Stimulated activated naive CD8-positive, alpha-beta T cell treated with anti-CD3 and anti-CD28 coated beads, Interleukin-15, Interleukin-2, amounts not matched to agents 100 ng/mL and 50 ng/mL, for 24 hours (primary cell): ENCODE results near the gene SLC2A11.
"Not testable (repeated sequence)": the region's sequence is repeated elsewhere in the genome, so short reads cannot be mapped to it uniquely, and the experiment has no call there.

ENCODE experiments used
- H3K27ac Mint-ChIP-seq: one replicate; pipeline ENCODE4 v1.8.0; 2021; ENCODE audit warnings: mild to moderate bottlenecking, mixed read lengths
- H3K27me3 Mint-ChIP-seq: one replicate; pipeline ENCODE4 v1.8.0; 2021; ENCODE audit warnings: mixed read lengths
- H3K36me3 Mint-ChIP-seq: one replicate; pipeline ENCODE4 v1.8.0; 2021; ENCODE audit warnings: low read depth, mixed read lengths
- H3K4me1 Mint-ChIP-seq: one replicate; pipeline ENCODE4 v1.8.0; 2021; ENCODE audit warnings: low read depth, mixed read lengths
- H3K4me3 Mint-ChIP-seq: one replicate; pipeline ENCODE4 v1.8.0; 2021; ENCODE audit warnings: mild to moderate bottlenecking, mixed read lengths
- H3K9me3 Mint-ChIP-seq: one replicate; pipeline ENCODE4 v1.8.0; 2021; ENCODE audit warnings: mixed read lengths

SLC2A11 gene

GRCh38 chr22:23849009-23850006 lies 8.4 kb upstream of the SLC2A11 start:
- H3K27me3 Mint-ChIP-seq, result no peaks in the 10 kb centered on the region
- no peaks in the 10 kb centered on the region for H3K36me3 Mint-ChIP-seq
- H3K27ac Mint-ChIP-seq, result no peak overlapping the region
- H3K4me1 Mint-ChIP-seq, result peaks cover 15% of the 10 kb centered on the region
- no peaks in the 10 kb centered on the region for H3K9me3 Mint-ChIP-seq
- no peak overlapping the region for H3K4me3 Mint-ChIP-seq

GRCh38 chr22:23850136-23850611 lies 7.5 kb upstream of the SLC2A11 start:
- Mint-ChIP-seq H3K27me3 (no peaks in the 10 kb centered on the region), H3K36me3 (no peaks in the 10 kb centered on the region), H3K27ac (no peak overlapping the region), H3K4me1 (peaks cover 11% of the 10 kb centered on the region), H3K9me3 (no peaks in the 10 kb centered on the region), H3K4me3 (peak overlapping the region; percentile 35)

- peak overlapping the region; percentile 85 for H3K27ac Mint-ChIP-seq
These were observed 712 bp upstream of the SLC2A11 start for GRCh38 chr22:23856721-23857605.

GRCh38 chr22:23858484-23858815 lies 775 bp downstream of the SLC2A11 start:
- H3K36me3 Mint-ChIP-seq, result no peaks in the 10 kb centered on the region
- peak overlapping the region; percentile 89 for H3K4me3 Mint-ChIP-seq
- no peaks in the 10 kb centered on the region for H3K27me3 Mint-ChIP-seq
- H3K4me1 Mint-ChIP-seq, result peaks cover 22% of the 10 kb centered on the region
- H3K9me3 Mint-ChIP-seq, result no peaks in the 10 kb centered on the region
- H3K27ac Mint-ChIP-seq, result peak overlapping the region; percentile 85

More at GRCh38 chr22:23856721-23857605, 712 bp upstream of the SLC2A11 start:
- H3K27me3 Mint-ChIP-seq, result no peaks in the 10 kb centered on the region
- H3K4me1 Mint-ChIP-seq, result peaks cover 19% of the 10 kb centered on the region
- peak overlapping the region; percentile 89 for H3K4me3 Mint-ChIP-seq
- no peaks in the 10 kb centered on the region for H3K36me3 Mint-ChIP-seq
- no peaks in the 10 kb centered on the region for H3K9me3 Mint-ChIP-seq

GRCh38 chr22:23859201-23859600 lies 1.5 kb downstream of the SLC2A11 start:
- Mint-ChIP-seq H3K27me3 (no peaks in the 10 kb centered on the region), H3K9me3 (no peaks in the 10 kb centered on the region), H3K4me3 (peak overlapping the region; percentile 89), H3K36me3 (no peaks in the 10 kb centered on the region), H3K27ac (no peak overlapping the region), H3K4me1 (peaks cover 22% of the 10 kb centered on the region)

- H3K9me3 Mint-ChIP-seq, H3K36me3 Mint-ChIP-seq, H3K27me3 Mint-ChIP-seq, H3K27ac Mint-ChIP-seq, H3K4me3 Mint-ChIP-seq: not testable (repeated sequence)
- H3K4me1 Mint-ChIP-seq, result peaks cover 22% of the 10 kb centered on the region
These were observed 2.5 kb downstream of the SLC2A11 start for GRCh38 chr22:23860187-23860586.

- no peaks in the 10 kb centered on the region for H3K27me3 Mint-ChIP-seq
These were observed 4.4 kb downstream of the SLC2A11 start for GRCh38 chr22:23862103-23862502.

GRCh38 chr22:23864499-23865154 lies 7.0 kb downstream of the SLC2A11 start:
- H3K4me1 Mint-ChIP-seq, H3K9me3 Mint-ChIP-seq, H3K27me3 Mint-ChIP-seq, H3K36me3 Mint-ChIP-seq, H3K4me3 Mint-ChIP-seq, H3K27ac Mint-ChIP-seq: not testable (repeated sequence)

More at GRCh38 chr22:23862103-23862502, 4.4 kb downstream of the SLC2A11 start:
- Mint-ChIP-seq H3K27ac (no peak overlapping the region), H3K4me3 (no peak overlapping the region), H3K4me1 (peaks cover 13% of the 10 kb centered on the region), H3K9me3 (no peaks in the 10 kb centered on the region), H3K36me3 (no peaks in the 10 kb centered on the region)

- Mint-ChIP-seq H3K36me3 (no peaks in the 10 kb centered on the region), H3K9me3 (no peaks in the 10 kb centered on the region), H3K27me3 (no peaks in the 10 kb centered on the region), H3K27ac (no peak overlapping the region), H3K4me3 (no peak overlapping the region), H3K4me1 (no peaks in the 10 kb centered on the region)
These were observed 10.9 kb downstream of the SLC2A11 start for GRCh38 chr22:23868580-23868979.

- Mint-ChIP-seq H3K27ac (no peak overlapping the region), H3K4me3 (no peak overlapping the region), H3K27me3 (no peaks in the 10 kb centered on the region), H3K4me1 (no peaks in the 10 kb centered on the region), H3K36me3 (no peaks in the 10 kb centered on the region), H3K9me3 (no peaks in the 10 kb centered on the region)
These were observed 17.2 kb downstream of the SLC2A11 start for GRCh38 chr22:23874871-23875270.

- no peaks in the 10 kb centered on the region for H3K27me3 Mint-ChIP-seq
- no peaks in the 10 kb centered on the region for H3K9me3 Mint-ChIP-seq
- H3K36me3 Mint-ChIP-seq, result no peaks in the 10 kb centered on the region
- H3K4me1 Mint-ChIP-seq, result no peaks in the 10 kb centered on the region
- no peak overlapping the region for H3K27ac Mint-ChIP-seq
- no peak overlapping the region for H3K4me3 Mint-ChIP-seq
These were observed 18.1 kb downstream of the SLC2A11 start for GRCh38 chr22:23875801-23876200.

GRCh38 chr22:23877566-23877965 lies 19.9 kb downstream of the SLC2A11 start:
- Mint-ChIP-seq H3K9me3 (no peaks in the 10 kb centered on the region), H3K4me1 (no peaks in the 10 kb centered on the region), H3K4me3 (no peak overlapping the region), H3K27ac (no peak overlapping the region), H3K27me3 (no peaks in the 10 kb centered on the region), H3K36me3 (peaks cover 6% of the 10 kb centered on the region)

- Mint-ChIP-seq H3K9me3 (no peaks in the 10 kb centered on the region), H3K27ac (no peak overlapping the region), H3K4me3 (no peak overlapping the region), H3K27me3 (no peaks in the 10 kb centered on the region), H3K4me1 (no peaks in the 10 kb centered on the region), H3K36me3 (peaks cover 6% of the 10 kb centered on the region)
These were observed 20.5 kb downstream of the SLC2A11 start for GRCh38 chr22:23878219-23878618.

GRCh38 chr22:23882370-23882769 lies 24.7 kb downstream of the SLC2A11 start:
- Mint-ChIP-seq H3K4me1 (no peaks in the 10 kb centered on the region), H3K27me3 (no peaks in the 10 kb centered on the region), H3K4me3 (no peak overlapping the region), H3K36me3 (peaks cover 6% of the 10 kb centered on the region), H3K27ac (no peak overlapping the region), H3K9me3 (no peaks in the 10 kb centered on the region)
